Astrocyte (in vitro differentiated cells and primary cell): ENCODE results near the gene WDR75.

Source experiments
- EZH2 ChIP-seq: IDR thresholded peaks from 2 replicates; pipeline ENCODE4 v1.6.1; 2012; ENCODE audit warnings: mild to moderate bottlenecking, low read length, inconsistent platforms; ENCODE audit not compliant: insufficient read depth
- TF ChIP-seq, protein P1 (sequence below): IDR thresholded peaks from 2 replicates; pipeline ENCODE4 v1.5.1; 2011; ENCODE audit warnings: low read depth, mild to moderate bottlenecking, inconsistent platforms, low read length, moderate library complexity; ENCODE audit not compliant: insufficient read depth

DNA sequence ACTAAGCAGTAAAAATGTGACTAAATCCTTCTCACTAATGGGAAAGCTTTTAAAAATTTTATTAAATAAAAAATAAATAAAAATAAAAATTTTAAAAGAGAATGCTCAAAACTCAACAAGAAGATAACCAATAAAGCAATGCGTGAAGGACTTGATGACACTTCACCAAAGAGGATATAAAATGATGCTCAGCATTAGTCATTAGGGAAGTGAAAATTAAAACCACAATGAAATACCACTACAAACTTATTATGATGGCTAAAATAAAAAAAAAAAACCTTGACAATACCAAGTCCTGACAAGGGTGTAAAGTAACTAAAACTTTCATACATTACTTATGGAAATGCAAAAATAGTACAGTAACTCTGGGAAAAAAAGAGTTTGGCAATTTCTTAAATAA lies 3.3 kb upstream of the WDR75 start:
- TF ChIP-seq, protein P1, sequence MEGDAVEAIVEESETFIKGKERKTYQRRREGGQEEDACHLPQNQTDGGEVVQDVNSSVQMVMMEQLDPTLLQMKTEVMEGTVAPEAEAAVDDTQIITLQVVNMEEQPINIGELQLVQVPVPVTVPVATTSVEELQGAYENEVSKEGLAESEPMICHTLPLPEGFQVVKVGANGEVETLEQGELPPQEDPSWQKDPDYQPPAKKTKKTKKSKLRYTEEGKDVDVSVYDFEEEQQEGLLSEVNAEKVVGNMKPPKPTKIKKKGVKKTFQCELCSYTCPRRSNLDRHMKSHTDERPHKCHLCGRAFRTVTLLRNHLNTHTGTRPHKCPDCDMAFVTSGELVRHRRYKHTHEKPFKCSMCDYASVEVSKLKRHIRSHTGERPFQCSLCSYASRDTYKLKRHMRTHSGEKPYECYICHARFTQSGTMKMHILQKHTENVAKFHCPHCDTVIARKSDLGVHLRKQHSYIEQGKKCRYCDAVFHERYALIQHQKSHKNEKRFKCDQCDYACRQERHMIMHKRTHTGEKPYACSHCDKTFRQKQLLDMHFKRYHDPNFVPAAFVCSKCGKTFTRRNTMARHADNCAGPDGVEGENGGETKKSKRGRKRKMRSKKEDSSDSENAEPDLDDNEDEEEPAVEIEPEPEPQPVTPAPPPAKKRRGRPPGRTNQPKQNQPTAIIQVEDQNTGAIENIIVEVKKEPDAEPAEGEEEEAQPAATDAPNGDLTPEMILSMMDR, result no peak
- no peak for TF ChIP-seq EZH2
